Embryonic facial prominence (tissue), 1 donor: ENCODE data around the gene CAMK1.

Experiments used
- DNase-seq: peaks from one replicate; pipeline ENCODE4 v3.0.0-alpha.2; 2016; ENCODE audit errors: extremely low spot score

The CAMK1 gene

GRCh38 chr3:9710174-9710739 is 59.5 kb downstream of the CAMK1 start:
- DNase-seq: no peak
